Motor neuron (in vitro differentiated cells): ENCODE data around the gene ENPP4. TPM values are rescaled to one million over a fixed set of nuclear protein-coding genes. Genes with fewer than 3 reads are reported as not detected.
"Not testable (repeated sequence)": the region's sequence is repeated elsewhere in the genome, so short reads cannot be mapped to it uniquely, and the experiment has no call there.

Source experiments
- ATAC-seq, 8 experiments: fragments of 200-7000 bp; cut with Tn5 transposase; replicated peaks in 6 of 8; 2 replicates each; pipeline ENCODE4 v1.8.0; 2021; ENCODE audit warnings: mild to moderate bottlenecking in 8 of 8, moderate library complexity in 8 of 8
- H3K27ac ChIP-seq, 2 donors: fragments of 250-450 bp; sonication (Bioruptor Pico); 2 replicates each; pipeline ENCODE4 v1.9.0; 2021; ENCODE audit warnings: antibody characterized with exemption in 2 of 2, mild to moderate bottlenecking in 2 of 2, moderate library complexity in 1 of 2
- H3K4me1 ChIP-seq, 2 donors: fragments of 250-450 bp; sonication (Bioruptor Pico); replicated peaks in 1 of 2; 2 replicates each; pipeline ENCODE4 v1.6.1; 2021; ENCODE audit warnings: antibody characterized with exemption in 2 of 2, mild to moderate bottlenecking in 2 of 2, moderate library complexity in 1 of 2
- H3K4me3 ChIP-seq, 5 donors: fragments of 250-450 bp; sonication (Bioruptor Pico); 2 replicates each; pipeline ENCODE4 v1.9.0; 2021; ENCODE audit warnings: antibody characterized with exemption in 5 of 5, mild to moderate bottlenecking in 5 of 5, moderate library complexity in 4 of 5
- WGBS, 10 experiments: fragments of 450-650 bp; shearing (Covaris generic); methylation state at CpG; one replicate each; pipeline ENCODE4 v1.0.0; 2022; 5-methylcytosine and 5-hydroxymethylcytosine counted together
- in situ Hi-C, 9 experiments: fragments of 400-800 bp; cut with MboI; loops; one replicate each; pipeline ENCODE4 v1.15.0; 2021; ENCODE audit warnings: low sequenced_read_pairs in 9 of 9, low pct_unique_long_range_greater_than_20kb in 2 of 9; ENCODE audit not compliant: unreplicated experiment in 9 of 9
- total RNA-seq, 8 experiments: library from RNA; unstranded; fragments of 300-600 nt; gene quantifications; 2 replicates each; pipeline versions ENCODE4 v1.2.3 to v1.2.4, GENCODE V29; 2022

ENPP4 gene
- total RNA-seq, 8 experiments from 2014 or later: 0.42 to 21.1 (median 6.8) TPM

DNA sequence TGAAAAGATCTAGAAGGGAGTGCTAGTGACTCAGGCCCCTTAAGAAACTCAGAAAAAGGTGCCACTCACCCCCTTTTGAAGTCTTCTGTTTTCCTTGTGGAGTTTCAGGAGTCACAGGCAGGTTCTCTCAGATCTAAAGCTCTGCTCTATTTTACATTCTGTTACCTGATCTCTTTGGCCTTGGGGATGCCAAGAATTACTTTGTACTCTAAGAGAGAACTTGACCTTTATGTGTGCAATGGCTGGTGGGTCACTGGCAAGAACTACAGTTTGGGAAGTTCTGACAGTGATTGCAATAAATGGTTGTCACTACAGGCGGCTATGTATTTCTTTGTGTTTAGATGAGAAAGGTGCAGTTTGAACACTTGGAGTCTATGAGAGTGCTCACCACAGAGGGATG is 24.2 kb upstream of the ENPP4 start:
- H3K27ac ChIP-seq: no peak overlapping the region
- no peak overlapping the region for H3K4me3 ChIP-seq
- no peak for ATAC-seq
- in situ Hi-C loops: no loop called here
- 0 to 83% (median 43%) methylated on average over 1 of the region's 1 CpG; no CpG with 5 or more reads in 5 of the 10 experiments for WGBS, 10 experiments
- no peaks in the 10 kb centered on the region for H3K4me1 ChIP-seq

DNA sequence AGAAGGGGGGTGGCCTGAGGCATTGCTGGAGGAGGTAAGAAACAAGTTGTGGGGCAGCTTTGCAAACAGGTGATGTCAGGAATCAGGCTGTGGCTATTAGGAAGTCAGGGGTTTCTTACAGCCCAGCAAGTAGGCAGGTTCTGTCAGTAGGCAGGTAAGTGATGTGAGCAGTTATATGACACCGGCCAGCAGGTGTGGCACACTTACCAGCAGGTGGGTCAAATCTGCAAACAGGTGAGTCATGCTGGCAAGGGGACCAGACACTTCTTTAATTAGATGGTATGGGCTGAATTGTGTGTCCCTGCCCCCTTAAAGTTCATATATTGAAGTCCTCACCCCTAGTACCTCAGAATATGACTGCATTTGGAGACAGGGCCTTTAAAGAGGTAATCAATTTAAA is 16.4 kb upstream of the ENPP4 start:
- no peak overlapping the region for H3K4me3 ChIP-seq
- WGBS, 10 experiments: 13 to 100% (median 90%) methylated on average over 1 of the region's 1 CpG; no CpG with 5 or more reads in 5 of the 10 experiments
- no peaks in the 10 kb centered on the region for H3K4me1 ChIP-seq
- in situ Hi-C loops: no loop called here
- ATAC-seq: no peak
- H3K27ac ChIP-seq: no peak overlapping the region

DNA sequence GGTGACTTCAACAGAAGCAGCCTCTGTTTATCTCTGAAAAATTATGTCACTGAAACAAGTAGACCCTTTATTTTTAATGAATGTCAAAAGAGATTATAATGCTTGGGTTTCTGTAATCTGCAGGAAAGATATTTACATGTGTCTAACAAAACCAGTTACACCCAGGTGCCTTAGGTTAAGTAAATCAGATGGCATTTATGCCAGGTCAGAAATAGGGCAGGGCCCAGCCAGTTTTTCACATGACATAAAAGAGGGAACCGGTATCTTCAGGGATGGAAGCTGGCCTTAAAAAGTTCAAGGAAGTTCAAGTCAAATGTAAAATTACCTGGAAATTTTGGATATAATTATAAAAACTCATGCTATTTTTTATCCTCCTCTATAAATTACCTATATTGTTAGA is 14.2 kb upstream of the ENPP4 start:
- Histone ChIP-seq H3K4me1 (no peaks in the 10 kb centered on the region), H3K4me3 (no peak overlapping the region), H3K27ac (no peak overlapping the region)
- WGBS, 10 experiments: 20 to 100% (median 100%) methylated on average over 1 of the region's 1 CpG; no CpG with 5 or more reads in 3 of the 10 experiments
- no peak for ATAC-seq
- in situ Hi-C loops: no loop called here

DNA sequence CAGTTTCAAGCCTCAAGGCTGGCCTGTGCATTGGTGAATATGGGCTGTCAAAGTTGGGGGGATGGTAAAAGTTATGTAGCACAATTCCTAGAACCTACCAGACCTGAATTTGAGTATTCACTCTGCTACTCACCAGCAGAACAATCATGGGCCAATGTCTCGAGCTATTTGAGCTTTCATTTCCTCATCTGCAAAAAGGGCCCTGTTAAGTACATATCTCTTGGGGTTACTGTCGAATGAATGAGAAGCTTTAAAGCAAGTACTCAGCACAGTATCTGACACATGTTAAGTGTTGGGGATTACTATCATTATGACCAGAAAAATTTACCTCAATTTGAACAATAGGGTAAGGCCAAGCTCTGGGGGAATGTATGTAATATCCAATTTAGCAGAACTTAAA is 13.5 kb upstream of the ENPP4 start:
- Histone ChIP-seq H3K27ac (no peak overlapping the region), H3K4me3 (no peak overlapping the region), H3K4me1 (no peaks in the 10 kb centered on the region)
- in situ Hi-C loops: no loop called here
- WGBS, 10 experiments: 0 to 93% (median 79%) methylated on average over 1 to 2 of the region's 2 CpGs; no CpG with 5 or more reads in 2 of the 10 experiments
- ATAC-seq: no peak

DNA sequence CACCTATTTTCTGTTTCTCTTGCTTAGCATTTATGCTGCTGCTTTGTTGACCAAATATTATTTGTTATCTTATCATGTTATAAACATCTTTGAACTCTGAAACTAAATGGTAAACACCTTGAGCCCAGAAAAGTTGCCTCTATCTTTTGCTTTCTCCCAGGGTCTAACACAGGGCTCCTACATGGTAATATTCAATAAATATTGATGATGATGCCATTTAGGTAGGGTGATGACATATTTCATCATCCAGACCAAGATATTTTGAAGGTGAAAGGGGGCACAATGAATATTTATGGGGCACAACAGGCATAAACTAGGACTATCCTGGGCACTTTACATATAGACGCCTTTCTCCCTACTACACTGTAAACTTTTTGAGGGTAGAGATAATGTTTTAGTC is 11.6 kb upstream of the ENPP4 start:
- peak in 5 of 8 experiments; percentile 19 to 74 (median 59) for ATAC-seq
- no peak overlapping the region for H3K4me3 ChIP-seq
- in situ Hi-C loops: no loop called here
- 0 to 100% (median 95%) methylated on average over 1 of the region's 1 CpG; no CpG with 5 or more reads in 4 of the 10 experiments for WGBS, 10 experiments
- no peak overlapping the region for H3K27ac ChIP-seq
- no peaks in the 10 kb centered on the region for H3K4me1 ChIP-seq

DNA sequence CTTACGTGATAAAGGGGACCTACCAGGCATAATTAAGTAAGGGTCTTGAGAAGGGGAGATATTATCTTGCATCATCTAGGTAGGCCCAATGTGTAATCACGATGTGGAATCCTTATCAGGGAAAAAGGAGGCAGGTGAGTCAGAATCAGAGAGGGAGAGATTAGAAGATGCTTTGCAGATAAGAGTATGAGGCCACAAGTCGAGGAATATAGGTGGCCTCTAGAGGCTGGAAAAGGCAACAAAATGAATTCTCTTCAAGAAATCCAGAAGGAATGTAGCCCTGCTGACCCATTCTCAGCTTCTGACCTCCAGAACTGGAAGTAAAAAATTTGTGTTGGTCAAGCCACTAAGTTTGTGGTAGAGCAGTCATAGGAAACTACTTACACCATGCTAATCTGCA is 11.0 kb upstream of the ENPP4 start:
- in situ Hi-C loops: no loop called here
- H3K4me3 ChIP-seq: no peak overlapping the region
- ATAC-seq: no peak
- H3K4me1 ChIP-seq: no peaks in the 10 kb centered on the region
- H3K27ac ChIP-seq: no peak overlapping the region
- 48 to 100% (median 87%) methylated on average over 1 to 3 of the region's 3 CpGs for WGBS, 10 experiments

DNA sequence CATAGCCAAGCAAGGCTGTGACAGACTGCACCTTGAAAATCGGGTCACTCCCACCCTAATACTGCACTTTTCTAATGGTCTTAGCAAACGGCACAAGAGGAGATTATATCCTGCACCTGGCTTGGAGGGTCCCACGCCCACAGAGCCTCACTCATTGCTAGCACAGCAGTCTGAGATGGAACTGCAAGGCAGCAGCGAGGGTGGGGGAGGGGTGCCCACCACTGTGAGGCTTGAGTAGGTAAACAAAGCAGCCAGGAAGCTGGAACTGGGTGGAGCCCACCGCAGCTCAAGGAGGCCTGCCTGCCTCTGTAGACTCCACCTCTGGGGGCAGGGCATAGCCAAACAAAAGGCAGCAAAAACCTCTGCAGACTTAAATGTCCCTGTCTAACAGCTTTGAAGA is 10.1 kb upstream of the ENPP4 start:
- H3K4me3 ChIP-seq, H3K27ac ChIP-seq, in situ Hi-C loops, ATAC-seq, H3K4me1 ChIP-seq: not testable (repeated sequence)
- 0 to 57% (median 40%) methylated on average over 1 to 3 of the region's 5 CpGs; no CpG with 5 or more reads in 5 of the 10 experiments for WGBS, 10 experiments

DNA sequence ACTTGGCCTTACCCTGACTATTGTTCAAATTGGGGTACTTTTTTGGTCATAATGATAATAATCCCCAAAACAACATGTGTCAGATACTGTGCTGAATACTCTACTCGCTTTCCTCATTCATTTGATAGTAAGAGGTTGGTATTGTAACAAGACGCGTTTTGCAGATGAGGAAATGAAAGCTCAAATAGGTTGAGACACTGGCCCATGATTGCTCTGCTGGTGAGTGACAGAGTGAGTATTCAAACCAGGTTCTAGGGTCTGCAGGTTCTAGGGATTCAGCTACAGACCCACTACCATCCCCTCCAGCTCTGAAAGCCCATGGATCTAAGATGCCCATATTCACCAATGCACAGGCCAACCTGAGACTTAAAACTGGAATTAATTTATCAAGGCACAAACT is 1.3 kb upstream of the ENPP4 start:
- H3K4me1 ChIP-seq: peaks cover 2 to 13% of the 10 kb centered on the region in 2 donors
- in situ Hi-C loops: no loop called here
- peak overlapping the region in 3 of 5 donors; percentile 72 to 88 (median 82) for H3K4me3 ChIP-seq
- H3K27ac ChIP-seq: no peak overlapping the region
- no peak for ATAC-seq
- WGBS, 10 experiments: 31 to 100% (median 92%) methylated on average over 1 to 3 of the region's 3 CpGs; no CpG with 5 or more reads in 3 of the 10 experiments

DNA sequence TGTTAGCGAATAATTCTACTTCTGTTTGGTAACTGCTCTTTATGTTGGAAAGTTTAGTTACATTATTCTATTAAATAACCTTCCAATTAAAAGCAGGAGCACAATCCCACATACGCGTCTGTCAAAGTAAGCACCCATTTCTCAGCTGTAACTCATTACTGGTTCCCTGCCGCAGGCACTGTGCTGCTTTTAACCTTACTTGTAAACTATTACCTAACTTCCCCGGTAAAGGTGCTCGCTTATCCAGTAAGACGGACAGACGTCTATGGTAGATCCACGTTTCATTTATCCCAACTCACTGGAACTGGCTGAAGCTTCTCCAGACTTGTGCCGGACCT is 529 bp upstream of the ENPP4 start:
- H3K4me3 ChIP-seq: peak overlapping the region; percentile 54 to 88 (median 72)
- no peak overlapping the region for H3K27ac ChIP-seq
- H3K4me1 ChIP-seq: peaks cover 2 to 13% of the 10 kb centered on the region in 2 donors
- peak in 3 of 8 experiments; percentile 6 to 22 (median 15) for ATAC-seq
- 0 to 30% (median 12%) methylated on average over 2 to 10 of the region's 10 CpGs; no CpG with 5 or more reads in 2 of the 10 experiments for WGBS, 10 experiments
- in situ Hi-C loops: no loop called here

DNA sequence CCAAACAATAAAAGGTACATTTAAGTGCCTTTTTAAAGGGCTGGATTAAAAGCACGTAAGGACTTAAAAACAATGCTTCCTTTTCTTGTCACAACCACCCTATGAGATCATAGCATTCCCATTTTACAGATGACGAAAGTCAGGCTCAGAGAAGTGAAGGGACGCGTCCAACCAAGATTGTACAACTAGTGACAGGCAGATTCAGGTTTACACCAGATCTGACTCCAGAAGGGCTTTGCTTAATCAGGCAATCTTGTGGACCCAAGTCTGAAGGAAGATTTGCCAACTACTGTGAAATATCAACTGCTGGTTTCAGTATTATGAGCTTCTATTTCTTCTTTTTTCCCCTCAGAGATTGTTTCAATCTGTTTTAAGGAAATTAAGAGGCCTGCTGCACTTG is 877 bp downstream of the ENPP4 start:
- Histone ChIP-seq H3K4me3 (peak overlapping the region; percentile 54 to 88 (median 72)), H3K4me1 (peaks cover 2 to 13% of the 10 kb centered on the region in 2 donors), H3K27ac (no peak overlapping the region)
- no peak for ATAC-seq
- 16 to 100% (median 67%) methylated on average over 1 to 4 of the region's 4 CpGs; no CpG with 5 or more reads in 3 of the 10 experiments for WGBS, 10 experiments
- in situ Hi-C loops: no loop called here

DNA sequence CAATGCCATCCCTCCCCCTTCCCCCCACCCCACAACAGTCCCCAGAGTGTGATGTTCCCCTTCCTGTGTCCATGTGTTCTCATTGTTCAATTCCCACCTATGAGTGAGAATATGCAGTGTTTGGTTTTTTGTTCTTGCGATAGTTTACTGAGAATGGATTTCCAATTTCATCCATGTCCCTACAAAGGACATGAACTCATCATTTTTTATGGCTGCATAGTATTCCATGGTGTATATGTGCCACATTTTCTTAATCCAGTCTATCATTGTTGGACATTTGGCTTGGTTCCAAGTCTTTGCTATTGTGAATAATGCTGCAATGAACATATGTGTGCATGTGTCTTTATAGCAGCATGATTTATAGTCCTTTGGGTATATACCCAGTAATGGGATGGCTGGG is 1.5 kb downstream of the ENPP4 start:
- in situ Hi-C loops, H3K27ac ChIP-seq, ATAC-seq, H3K4me3 ChIP-seq: not testable (repeated sequence)
- WGBS, 10 experiments: no CpG with 5 or more reads among the region's 1 CpG
- peaks cover 2 to 13% of the 10 kb centered on the region in 2 donors for H3K4me1 ChIP-seq

DNA sequence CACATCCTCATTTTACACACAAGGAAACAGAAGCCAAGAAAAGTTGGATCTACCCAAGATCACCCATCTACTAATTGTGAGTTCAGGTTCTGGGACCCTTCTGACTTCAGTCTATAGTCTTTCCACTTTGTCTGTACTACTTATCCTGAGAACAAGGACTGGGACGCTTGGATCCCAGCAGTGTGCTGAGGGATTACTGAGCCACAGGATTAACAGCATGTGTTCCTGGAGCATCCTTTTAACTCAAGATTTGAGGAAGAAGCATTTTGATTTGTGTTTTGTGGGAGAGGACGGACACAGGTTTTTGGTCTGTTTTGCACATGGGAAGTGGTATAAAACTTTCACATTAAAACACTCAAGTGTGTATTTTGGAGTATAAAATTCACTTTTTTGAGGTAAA is 4.4 kb downstream of the ENPP4 start:
- ATAC-seq: no peak
- WGBS, 10 experiments: 10 to 100% (median 87%) methylated on average over 1 to 2 of the region's 2 CpGs; no CpG with 5 or more reads in 2 of the 10 experiments
- Histone ChIP-seq H3K4me1 (peaks cover 2 to 4% of the 10 kb centered on the region in 2 donors), H3K27ac (no peak overlapping the region), H3K4me3 (no peak overlapping the region)
- in situ Hi-C loops: no loop called here

DNA sequence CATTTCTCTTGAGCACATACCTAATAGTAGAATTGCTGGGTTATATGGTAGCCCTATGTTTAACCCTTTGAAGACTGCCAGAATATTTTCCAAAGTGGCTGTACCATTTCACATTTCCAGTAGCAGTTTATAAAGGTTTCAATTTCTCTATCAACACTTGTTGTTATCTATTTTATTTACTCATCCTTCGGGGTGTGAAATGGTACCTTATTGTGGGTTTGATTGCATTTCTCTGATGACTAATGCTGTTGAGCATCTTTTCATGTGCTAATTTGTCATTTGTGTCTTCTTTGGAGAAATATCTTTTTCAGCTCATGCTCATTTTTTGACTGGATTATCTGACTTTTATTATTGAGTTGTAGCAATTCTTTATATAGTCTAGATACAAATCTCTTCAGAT is 5.4 kb downstream of the ENPP4 start:
- in situ Hi-C loops: no loop called here
- Histone ChIP-seq H3K4me1 (peaks cover 2 to 4% of the 10 kb centered on the region in 2 donors), H3K27ac (no peak overlapping the region), H3K4me3 (no peak overlapping the region)
- ATAC-seq: no peak
- 12 to 100% (median 65%) methylated on average over 1 of the region's 1 CpG for WGBS, 10 experiments

DNA sequence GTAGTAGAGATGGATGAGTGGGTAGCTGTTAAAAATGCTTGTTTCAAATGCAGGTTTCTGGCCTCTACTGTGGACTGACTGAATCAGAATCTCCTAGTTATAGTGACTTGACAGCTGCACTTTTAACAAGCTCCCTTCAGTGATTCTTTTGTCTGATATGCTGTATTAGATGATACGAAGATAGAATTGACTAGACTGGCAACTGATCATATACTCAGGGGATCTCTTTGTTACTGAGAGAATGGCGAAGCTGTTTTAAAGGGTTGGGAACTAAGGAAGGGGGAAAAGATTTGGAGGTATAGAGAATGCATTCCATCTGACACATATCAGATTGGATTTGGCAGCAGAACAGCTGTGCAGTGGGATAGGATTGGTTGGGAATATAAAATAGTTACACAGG is 7.0 kb downstream of the ENPP4 start:
- 0 to 100% (median 67%) methylated on average over 1 to 2 of the region's 2 CpGs; no CpG with 5 or more reads in 1 of the 10 experiments for WGBS, 10 experiments
- no peak for ATAC-seq
- Histone ChIP-seq H3K4me1 (no peaks in the 10 kb centered on the region), H3K27ac (no peak overlapping the region), H3K4me3 (no peak overlapping the region)
- in situ Hi-C loops: no loop called here
